ENCODE results near the gene ZER1.

ZER1 gene

GRCh38 chr9:128747241-128747640, 24.5 kb downstream of the ZER1 start:
- no peak for ATAC-seq
- TF ChIP-seq CSRNP3 (CRISPR knock-in tag; IDR thresholded peaks at IDR 0.05) (no peak), GLIS3 (CRISPR knock-in tag; IDR thresholded peaks at IDR 0.05) (no peak), BACH2 (CRISPR knock-in tag; IDR thresholded peaks at IDR 0.05; ENCODE audit: borderline replicate concordance) (no peak), CREB5 (CRISPR knock-in tag; IDR thresholded peaks at IDR 0.05; ENCODE audit: low read depth) (no peak), ZNF8 (CRISPR knock-in tag; IDR thresholded peaks at IDR 0.05) (no peak), PPARA (CRISPR knock-in tag; IDR thresholded peaks at IDR 0.05; ENCODE audit: borderline replicate concordance) (no peak), ZFP30 (CRISPR knock-in tag; IDR thresholded peaks at IDR 0.05) (no peak), RARB (CRISPR knock-in tag; IDR thresholded peaks at IDR 0.05) (no peak), ARNTL (CRISPR knock-in tag; IDR thresholded peaks at IDR 0.05; ENCODE audit: borderline replicate concordance, low read depth) (no peak), ZFP3 (CRISPR knock-in tag; IDR thresholded peaks at IDR 0.05) (no peak), ZNF70 (CRISPR knock-in tag; IDR thresholded peaks at IDR 0.05) (no peak), ZC3H10 (CRISPR knock-in tag; IDR thresholded peaks at IDR 0.05) (no peak), SNAI2 (CRISPR knock-in tag; IDR thresholded peaks at IDR 0.05) (no peak), TCF4 (CRISPR knock-in tag; IDR thresholded peaks at IDR 0.05; ENCODE audit: borderline replicate concordance) (no peak), TOX (CRISPR knock-in tag; IDR thresholded peaks at IDR 0.05; ENCODE audit: borderline replicate concordance) (no peak), TSHZ2 (CRISPR knock-in tag; IDR thresholded peaks at IDR 0.05) (no peak), PATZ1 (CRISPR knock-in tag; IDR thresholded peaks at IDR 0.05; ENCODE audit: borderline replicate concordance) (no peak), CSDC2 (CRISPR knock-in tag; IDR thresholded peaks at IDR 0.05) (no peak), ESRRG (CRISPR knock-in tag; IDR thresholded peaks at IDR 0.05) (no peak), ZNF565 (CRISPR knock-in tag; conservative IDR thresholded peaks at IDR 0.05; ENCODE audit: low read depth) (no peak)

GRCh38 chr9:128743421-128743820, 28.3 kb downstream of the ZER1 start:
- TF ChIP-seq PATZ1 (CRISPR knock-in tag; IDR thresholded peaks at IDR 0.05; ENCODE audit: borderline replicate concordance) (no peak), TSHZ2 (CRISPR knock-in tag; IDR thresholded peaks at IDR 0.05) (no peak), ZC3H10 (CRISPR knock-in tag; IDR thresholded peaks at IDR 0.05) (no peak), ISL1 (CRISPR knock-in tag; IDR thresholded peaks at IDR 0.05) (no peak), ZFP30 (CRISPR knock-in tag; IDR thresholded peaks at IDR 0.05) (no peak), OSR1 (CRISPR knock-in tag; IDR thresholded peaks at IDR 0.05) (no peak), CREB5 (CRISPR knock-in tag; IDR thresholded peaks at IDR 0.05; ENCODE audit: low read depth) (no peak), BACH2 (CRISPR knock-in tag; IDR thresholded peaks at IDR 0.05; ENCODE audit: borderline replicate concordance) (no peak)
- no peak for ATAC-seq
